ENCODE data around the gene MARCKSL1. TPM values are rescaled to one million over a fixed set of nuclear protein-coding genes. Genes with fewer than 3 reads are reported as not detected.

The MARCKSL1 gene
- total RNA-seq, 1 experiment from 2014 or later = 457 TPM

- H3K9me3 Mint-ChIP-seq = no peaks in the 10 kb centered on the region; a peak in 1 of 5 replicates
- peak overlapping the region; percentile 63 for H3K14ac ChIP-seq (ENCODE audit: insufficient read depth, low read length)
- no peak overlapping the region for H2BK20ac ChIP-seq (ENCODE audit: low read depth, low read length, poor library complexity, severe bottlenecking)
- peaks cover 29 to 51% (median 48%) of the 10 kb centered on the region in 3 experiments for H3K36me3 Mint-ChIP-seq (ENCODE audit: insufficient read depth in 1 of 3, low read depth in 3 of 3)
- H3K4me1 ChIP-seq (ENCODE audit: insufficient read depth, low read length) = peaks cover 3% of the 10 kb centered on the region; the same call in 1 of the 2 replicates
- H3K9ac ChIP-seq (ENCODE audit: extremely low read depth, insufficient read length, low read length) = peak overlapping the region; percentile 72
- peaks cover 43 to 55% of the 10 kb centered on the region in 2 experiments for H3K4me1 Mint-ChIP-seq
- no peak overlapping the region for H2AK5ac ChIP-seq (ENCODE audit: insufficient read length, low read length)
- H2BK15ac ChIP-seq (ENCODE audit: low read depth, low read length) = no peak overlapping the region
- no peak overlapping the region for H3K56ac ChIP-seq (ENCODE audit: insufficient read length, low read depth, low read length)
- H2BK5ac ChIP-seq (ENCODE audit: insufficient read length, low read length) = no peak overlapping the region
- H3K27ac ChIP-seq (ENCODE audit: insufficient read length, low read depth, low read length) = no peak overlapping the region
- no peak overlapping the region for H3K23ac ChIP-seq (ENCODE audit: insufficient read length, low read depth, low read length)
- peak overlapping the region; percentile 60 for H3K4me2 ChIP-seq (ENCODE audit: insufficient read depth, insufficient read length, low read length)
- peak; percentile 69 for TF ChIP-seq CTCF (conservative IDR thresholded peaks at IDR 0.05)
- peaks cover 11% of the 10 kb centered on the region for H3K23me2 ChIP-seq (ENCODE audit: insufficient read length, low read depth, low read length, poor library complexity, severe bottlenecking)
- peak overlapping the region; percentile 93 to 98 (median 97) for H3K27ac Mint-ChIP-seq
- H2BK12ac ChIP-seq (ENCODE audit: insufficient read length, low read depth, low read length) = no peak overlapping the region
- H2AFZ ChIP-seq (ENCODE audit: low read length) = no peak overlapping the region
- H3K79me2 ChIP-seq (ENCODE audit: insufficient read depth, low read length) = peaks cover 6% of the 10 kb centered on the region; the same call in 1 of the 2 replicates
- no peak overlapping the region for H4K8ac ChIP-seq (replicated peaks; ENCODE audit: insufficient read length, low read depth, low read length)
- H3K4ac ChIP-seq (ENCODE audit: low read depth, low read length) = no peak overlapping the region
- no peak for DNase-seq
- H4K20me1 ChIP-seq (ENCODE audit: control insufficient read depth, insufficient read depth, insufficient read length) = no peaks in the 10 kb centered on the region
- no peak overlapping the region for H3T11ph ChIP-seq (ENCODE audit: low read length)
- H3K27me3 ChIP-seq (ENCODE audit: insufficient read depth, low read length) = peaks cover 2% of the 10 kb centered on the region; the same call in 1 of the 2 replicates
- peaks cover 36% of the 10 kb centered on the region for H3K27me3 Mint-ChIP-seq (ENCODE audit: low read depth)
- H4K91ac ChIP-seq (ENCODE audit: insufficient read length, low read depth, low read length) = no peak overlapping the region
- H4K5ac ChIP-seq (ENCODE audit: insufficient read length, low read depth, low read length) = no peak overlapping the region
- WGBS (ENCODE audit: extremely low coverage, insufficient read length, low lambda C conversion rate) = no CpG with 5 or more reads among the region's 46 CpGs
- no peaks in the 10 kb centered on the region for H3K79me1 ChIP-seq (ENCODE audit: insufficient read depth, low read depth, low read length, poor library complexity, severe bottlenecking)
- H3K4me3 Mint-ChIP-seq = peak overlapping the region; percentile 93 to 97
- no peaks in the 10 kb centered on the region for H3K9me3 ChIP-seq (ENCODE audit: control insufficient read depth, low read depth, low read length)
- peak overlapping the region; percentile 64 for H3K18ac ChIP-seq (ENCODE audit: insufficient read length, low read depth, low read length)
- no peak overlapping the region for H2BK120ac ChIP-seq (ENCODE audit: low read depth, low read length, poor library complexity, severe bottlenecking)
Observed at GRCh38 chr1:32334864-32335534, 1.0 kb downstream of the MARCKSL1 start.

Data from H9 (cell line).